Measurements from ENCODE around the gene CNTNAP1.

GRCh38 chr17:42748202-42748907, 66.0 kb downstream of the CNTNAP1 start:
- TF ChIP-seq CTCF (IDR thresholded peaks at IDR 0.05; ENCODE audit: insufficient read depth, low read length), result no peak
- TF ChIP-seq POLR2AphosphoS5 (IDR thresholded peaks at IDR 0.05; ENCODE audit: low read depth), result no peak
